Sigmoid colon (tissue), 4 donors: Measurements from ENCODE around the gene LCORL.

Experiments used
- CTCF ChIP-seq, 4 experiments: fragments of 450-650 bp in 3 of 4; fragments of 200-600 bp in 1 of 4; IDR thresholded peaks; one replicate each; pipeline ENCODE4 v1.5.1; 2016 to 2019; ENCODE audit warnings: antibody characterized with exemption in 4 of 4, mild to moderate bottlenecking in 3 of 4, moderate library complexity in 2 of 4
- EP300 ChIP-seq, 4 donors: sonication (generic); formaldehyde crosslinking; IDR thresholded peaks; one replicate each; pipeline ENCODE4 v1.6.1; 2017; ENCODE audit warnings: antibody characterized with exemption in 4 of 4
- POLR2A ChIP-seq, 2 donors: fragments of 450-650 bp; IDR thresholded peaks; one replicate each; pipeline ENCODE4 v1.6.1; 2016; ENCODE audit warnings: antibody characterized with exemption in 2 of 2, mild to moderate bottlenecking in 2 of 2, moderate library complexity in 2 of 2
- POLR2AphosphoS5 ChIP-seq, 4 donors: sonication (generic); formaldehyde crosslinking; IDR thresholded peaks; one replicate each; pipeline ENCODE4 v1.6.1; 2017; ENCODE audit warnings: antibody characterized with exemption in 4 of 4

GRCh38 chr4:17941731-17942130, 79.8 kb downstream of the LCORL start:
- TF ChIP-seq POLR2AphosphoS5 (IDR thresholded peaks at IDR 0.05) = no peak
- TF ChIP-seq CTCF (IDR thresholded peaks at IDR 0.05) = no peak
- TF ChIP-seq POLR2A (IDR thresholded peaks at IDR 0.05) = no peak
- no peak for TF ChIP-seq EP300 (IDR thresholded peaks at IDR 0.05)
